ENCODE results near the gene CCNI2. TPM values are rescaled to one million over a fixed set of nuclear protein-coding genes. Genes with fewer than 3 reads are reported as not detected.

CCNI2 gene
- total RNA-seq, 1 experiment from 2014 or later, result 1.4 TPM

GRCh38 chr5:132800545-132800944, 53.3 kb downstream of the CCNI2 start:
- intact Hi-C loops (cut with micrococcal nuclease), result no loop called here
- H3K9me2 ChIP-seq (ENCODE audit: insufficient read depth), result no peaks in the 10 kb centered on the region
- no peaks in the 10 kb centered on the region for H3K36me3 ChIP-seq (ENCODE audit: control insufficient read depth in 1 of 2, insufficient read depth in 2 of 2, low read length in 2 of 2)
- H3K4me2 ChIP-seq (ENCODE audit: low read length), result no peak overlapping the region
- no peak for ATAC-seq
- H3K9me3 ChIP-seq (ENCODE audit: control insufficient read depth in 1 of 2, insufficient read depth in 1 of 2, low read depth in 1 of 2, low read length in 2 of 2), result no peaks in the 10 kb centered on the region
- CTCF ChIA-PET, result interaction anchor here (1.0 to 1.9 kb wide), 3 partner anchors 20 to 295 kb away, joined by 4 to 7 read pairs (median 5); no protein-coding TSS in a partner anchor
- H3K27ac ChIP-seq (ENCODE audit: low read depth, low read length), result no peak overlapping the region
- RAD21 ChIA-PET (ENCODE audit: low non-redundant PET in 1 of 2, low total read pairs in 2 of 2, uncharacterized antibody in 2 of 2, unreplicated experiment in 2 of 2), result no interaction called here
- no peaks in the 10 kb centered on the region for H3K79me2 ChIP-seq (ENCODE audit: insufficient read depth, low read length)
- DNase-seq (ENCODE audit: low read depth, low spot score), result no peak
- no peak overlapping the region for H3K9ac ChIP-seq (ENCODE audit: low read length)
- POLR2A ChIA-PET, result no interaction called here
- no peak for TF ChIP-seq EZH2phosphoT487 (IDR thresholded peaks at IDR 0.05; ENCODE audit: borderline replicate concordance)
- TF ChIP-seq ELF1 (IDR thresholded peaks at IDR 0.05; ENCODE audit: borderline replicate concordance, low read depth), result no peak
- no peak for TF ChIP-seq CEBPB (IDR thresholded peaks at IDR 0.05; ENCODE audit: low read depth)
- TF ChIP-seq, protein P1, sequence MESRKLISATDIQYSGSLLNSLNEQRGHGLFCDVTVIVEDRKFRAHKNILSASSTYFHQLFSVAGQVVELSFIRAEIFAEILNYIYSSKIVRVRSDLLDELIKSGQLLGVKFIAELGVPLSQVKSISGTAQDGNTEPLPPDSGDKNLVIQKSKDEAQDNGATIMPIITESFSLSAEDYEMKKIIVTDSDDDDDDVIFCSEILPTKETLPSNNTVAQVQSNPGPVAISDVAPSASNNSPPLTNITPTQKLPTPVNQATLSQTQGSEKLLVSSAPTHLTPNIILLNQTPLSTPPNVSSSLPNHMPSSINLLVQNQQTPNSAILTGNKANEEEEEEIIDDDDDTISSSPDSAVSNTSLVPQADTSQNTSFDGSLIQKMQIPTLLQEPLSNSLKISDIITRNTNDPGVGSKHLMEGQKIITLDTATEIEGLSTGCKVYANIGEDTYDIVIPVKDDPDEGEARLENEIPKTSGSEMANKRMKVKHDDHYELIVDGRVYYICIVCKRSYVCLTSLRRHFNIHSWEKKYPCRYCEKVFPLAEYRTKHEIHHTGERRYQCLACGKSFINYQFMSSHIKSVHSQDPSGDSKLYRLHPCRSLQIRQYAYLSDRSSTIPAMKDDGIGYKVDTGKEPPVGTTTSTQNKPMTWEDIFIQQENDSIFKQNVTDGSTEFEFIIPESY (IDR thresholded peaks at IDR 0.05; ENCODE audit: extremely low read depth, insufficient replicate concordance, low read length), result no peak
- no peak for TF ChIP-seq JUND (IDR thresholded peaks at IDR 0.05)
- TF ChIP-seq, protein P2, sequence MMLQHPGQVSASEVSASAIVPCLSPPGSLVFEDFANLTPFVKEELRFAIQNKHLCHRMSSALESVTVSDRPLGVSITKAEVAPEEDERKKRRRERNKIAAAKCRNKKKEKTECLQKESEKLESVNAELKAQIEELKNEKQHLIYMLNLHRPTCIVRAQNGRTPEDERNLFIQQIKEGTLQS (IDR thresholded peaks at IDR 0.05), result no peak
- no peak for TF ChIP-seq TCF7L2 (IDR thresholded peaks at IDR 0.05; ENCODE audit: borderline replicate concordance, extremely low read depth, insufficient read depth, insufficient read length)
- TF ChIP-seq ZFX (IDR thresholded peaks at IDR 0.05), result no peak
- TF ChIP-seq SRF (IDR thresholded peaks at IDR 0.05; ENCODE audit: low read depth), result no peak
- no peak for TF ChIP-seq RAD21 (IDR thresholded peaks at IDR 0.05; ENCODE audit: low read depth)
- TF ChIP-seq, protein P3, sequence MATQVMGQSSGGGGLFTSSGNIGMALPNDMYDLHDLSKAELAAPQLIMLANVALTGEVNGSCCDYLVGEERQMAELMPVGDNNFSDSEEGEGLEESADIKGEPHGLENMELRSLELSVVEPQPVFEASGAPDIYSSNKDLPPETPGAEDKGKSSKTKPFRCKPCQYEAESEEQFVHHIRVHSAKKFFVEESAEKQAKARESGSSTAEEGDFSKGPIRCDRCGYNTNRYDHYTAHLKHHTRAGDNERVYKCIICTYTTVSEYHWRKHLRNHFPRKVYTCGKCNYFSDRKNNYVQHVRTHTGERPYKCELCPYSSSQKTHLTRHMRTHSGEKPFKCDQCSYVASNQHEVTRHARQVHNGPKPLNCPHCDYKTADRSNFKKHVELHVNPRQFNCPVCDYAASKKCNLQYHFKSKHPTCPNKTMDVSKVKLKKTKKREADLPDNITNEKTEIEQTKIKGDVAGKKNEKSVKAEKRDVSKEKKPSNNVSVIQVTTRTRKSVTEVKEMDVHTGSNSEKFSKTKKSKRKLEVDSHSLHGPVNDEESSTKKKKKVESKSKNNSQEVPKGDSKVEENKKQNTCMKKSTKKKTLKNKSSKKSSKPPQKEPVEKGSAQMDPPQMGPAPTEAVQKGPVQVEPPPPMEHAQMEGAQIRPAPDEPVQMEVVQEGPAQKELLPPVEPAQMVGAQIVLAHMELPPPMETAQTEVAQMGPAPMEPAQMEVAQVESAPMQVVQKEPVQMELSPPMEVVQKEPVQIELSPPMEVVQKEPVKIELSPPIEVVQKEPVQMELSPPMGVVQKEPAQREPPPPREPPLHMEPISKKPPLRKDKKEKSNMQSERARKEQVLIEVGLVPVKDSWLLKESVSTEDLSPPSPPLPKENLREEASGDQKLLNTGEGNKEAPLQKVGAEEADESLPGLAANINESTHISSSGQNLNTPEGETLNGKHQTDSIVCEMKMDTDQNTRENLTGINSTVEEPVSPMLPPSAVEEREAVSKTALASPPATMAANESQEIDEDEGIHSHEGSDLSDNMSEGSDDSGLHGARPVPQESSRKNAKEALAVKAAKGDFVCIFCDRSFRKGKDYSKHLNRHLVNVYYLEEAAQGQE (IDR thresholded peaks at IDR 0.05; ENCODE audit: low read depth), result no peak
- no peak for TF ChIP-seq FOSL1 (IDR thresholded peaks at IDR 0.05; ENCODE audit: low read depth)
- no peak for TF ChIP-seq SP1 (IDR thresholded peaks at IDR 0.05; ENCODE audit: low read depth)
- TF ChIP-seq, protein P4, sequence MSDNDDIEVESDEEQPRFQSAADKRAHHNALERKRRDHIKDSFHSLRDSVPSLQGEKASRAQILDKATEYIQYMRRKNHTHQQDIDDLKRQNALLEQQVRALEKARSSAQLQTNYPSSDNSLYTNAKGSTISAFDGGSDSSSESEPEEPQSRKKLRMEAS (IDR thresholded peaks at IDR 0.05), result no peak
- H3K4me3 ChIP-seq (replicated peaks in 1 of 2; ENCODE audit: low read depth in 1 of 2, low read length in 2 of 2), result no peak overlapping the region
- H4K20me1 ChIP-seq (ENCODE audit: insufficient read depth), result no peaks in the 10 kb centered on the region
- BruUV-seq (replicated peaks), result no TSS peak
- no peaks in the 10 kb centered on the region for H3K27me3 ChIP-seq (ENCODE audit: insufficient read depth, low read length)
- H3K4me1 ChIP-seq (ENCODE audit: control insufficient read depth in 1 of 2, insufficient read depth in 2 of 2, low read length in 2 of 2), result no peaks in the 10 kb centered on the region
- H2AFZ ChIP-seq (ENCODE audit: low read depth, low read length, poor library complexity, severe bottlenecking), result no peak overlapping the region
